ENCODE data around the gene MTLN. TPM values are rescaled to one million over a fixed set of nuclear protein-coding genes. Genes with fewer than 3 reads are reported as not detected.

The MTLN gene
- total and polyA plus RNA-seq, 2 of the 13 experiments (the other 11 are each of a cell fraction or from before 2014, with no cell fraction given), result 37.1 to 50.4 TPM

- no peak for TF ChIP-seq DZIP1 (CRISPR knock-in tag; IDR thresholded peaks at IDR 0.05)
- peak; percentile 57 for TF ChIP-seq HOXA5 (CRISPR knock-in tag; IDR thresholded peaks at IDR 0.05)
- peak; percentile 30; the same call in 1 of the 2 replicates for TF ChIP-seq ZNF160 (CRISPR knock-in tag; IDR thresholded peaks at IDR 0.05)
- TF ChIP-seq HES4 (CRISPR knock-in tag; IDR thresholded peaks at IDR 0.05; ENCODE audit: borderline replicate concordance), result no peak
- peak; percentile 89 for TF ChIP-seq POGZ (CRISPR knock-in tag; IDR thresholded peaks at IDR 0.05)
- TF ChIP-seq TIGD3 (CRISPR knock-in tag; IDR thresholded peaks at IDR 0.05; ENCODE audit: borderline replicate concordance), result no peak
- TF ChIP-seq KLF12 (CRISPR knock-in tag; IDR thresholded peaks at IDR 0.05; ENCODE audit: borderline replicate concordance), result no peak
- no peak for TF ChIP-seq ZFP36 (IDR thresholded peaks at IDR 0.05; ENCODE audit: borderline replicate concordance, low read depth, low read length, partially characterized antibody)
- peak; percentile 93 for TF ChIP-seq KMT2A (CRISPR knock-in tag; IDR thresholded peaks at IDR 0.05)
- no peak for TF ChIP-seq ZNF121 (CRISPR knock-in tag; IDR thresholded peaks at IDR 0.05)
- TF ChIP-seq GLMP (CRISPR knock-in tag; IDR thresholded peaks at IDR 0.05; ENCODE audit: borderline replicate concordance), result no peak; the same call in 1 of the 2 replicates
- peak; percentile 89 for TF ChIP-seq KDM5A (IDR thresholded peaks at IDR 0.05; ENCODE audit: borderline replicate concordance, low read length)
- 0 out of 2 replicates have a peak, but pooled peaks have one; percentile 6 for TF ChIP-seq ZNF232 (CRISPR knock-in tag; IDR thresholded peaks at IDR 0.05; ENCODE audit: borderline replicate concordance)
- TF ChIP-seq ZNF576 (CRISPR knock-in tag; IDR thresholded peaks at IDR 0.05), result no peak
- peak; percentile 94 for TF ChIP-seq KAT8 (CRISPR knock-in tag; IDR thresholded peaks at IDR 0.05)
- 0 out of 2 replicates have a peak, but pooled peaks have one; percentile 49 for TF ChIP-seq RBAK (CRISPR knock-in tag; IDR thresholded peaks at IDR 0.05)
- peak; percentile 95 for TF ChIP-seq ZNF891 (CRISPR knock-in tag; IDR thresholded peaks at IDR 0.05)
- TF ChIP-seq ISL2 (CRISPR knock-in tag; IDR thresholded peaks at IDR 0.05), result peak; percentile 48; the same call in 1 of the 2 replicates
- no peak for TF ChIP-seq CERS6 (CRISPR knock-in tag; IDR thresholded peaks at IDR 0.05)
- no peak for TF ChIP-seq ATF4 (CRISPR knock-in tag; IDR thresholded peaks at IDR 0.05)
- TF ChIP-seq FOXO1 (CRISPR knock-in tag; IDR thresholded peaks at IDR 0.05), result peak; percentile 35; the same call in 1 of the 2 replicates
- no peak for TF ChIP-seq NFKBIZ (CRISPR knock-in tag; IDR thresholded peaks at IDR 0.05)
These were observed at the start of gene MTLN (continued) for GRCh38 chr2:110211938-110212858.

Data from HepG2 (cell line).